ENCODE measurements around the gene LYRM1.

The LYRM1 gene

DNA sequence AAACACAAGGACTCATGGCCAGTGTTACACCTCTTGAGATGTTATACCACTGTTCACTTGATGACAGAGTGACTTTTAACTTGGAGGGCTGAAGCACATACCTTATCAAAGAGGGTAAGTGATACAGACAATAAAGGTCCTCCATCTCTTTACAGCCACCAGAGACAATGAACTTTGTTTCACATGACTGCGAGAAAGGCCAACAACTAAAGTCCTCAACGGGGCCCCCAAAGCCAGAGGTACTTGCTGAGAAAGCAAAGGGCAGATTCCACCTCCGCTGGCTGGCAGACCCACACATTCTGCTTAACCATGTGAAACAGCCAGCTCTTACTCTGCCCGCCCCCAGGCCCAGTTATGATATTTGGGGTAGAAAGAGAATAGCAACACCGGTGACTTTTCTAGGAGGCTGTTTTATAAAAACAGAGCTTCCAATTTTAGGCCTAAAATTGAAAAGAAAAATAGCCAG, 21.9 kb upstream of the LYRM1 start:
- no peak overlapping the region for H3K27ac ChIP-seq
- no peaks in the 10 kb centered on the region for H3K36me3 ChIP-seq (ENCODE audit: insufficient read depth, low read length)
- no peak overlapping the region for H3K9ac ChIP-seq (ENCODE audit: insufficient read length)
- no peaks in the 10 kb centered on the region for H3K9me3 ChIP-seq (ENCODE audit: low read depth, low read length)
- DNase-seq (ENCODE audit: low read depth, low spot score): no peak
- no peak overlapping the region for H3K4me3 ChIP-seq
- TF ChIP-seq EZH2 (IDR thresholded peaks at IDR 0.05) (no peak), POLR2AphosphoS5 (IDR thresholded peaks at IDR 0.05; ENCODE audit: borderline replicate concordance, low read depth, low read length) (no peak), FOXP2 (optimal IDR thresholded peaks at IDR 0.05; ENCODE audit: control extremely low read depth, extremely low read length, insufficient read depth) (no peak)

GRCh38 chr16:20879175-20880040, 21.2 kb upstream of the LYRM1 start:
- Histone ChIP-seq H3K4me3 (no peak overlapping the region), H3K36me3 (ENCODE audit: insufficient read depth, low read length) (no peaks in the 10 kb centered on the region), H3K9me3 (ENCODE audit: low read depth, low read length) (no peaks in the 10 kb centered on the region), H3K27ac (no peak overlapping the region), H3K9ac (ENCODE audit: insufficient read length) (no peak overlapping the region)
- DNase-seq (ENCODE audit: low read depth, low spot score): no peak
- no peak for TF ChIP-seq FOXP2 (optimal IDR thresholded peaks at IDR 0.05; ENCODE audit: control extremely low read depth, extremely low read length, insufficient read depth)
- TF ChIP-seq POLR2AphosphoS5 (IDR thresholded peaks at IDR 0.05; ENCODE audit: borderline replicate concordance, low read depth, low read length): no peak
- TF ChIP-seq EZH2 (IDR thresholded peaks at IDR 0.05): no peak

GRCh38 chr16:20880867-20881502, 19.6 kb upstream of the LYRM1 start:
- TF ChIP-seq POLR2AphosphoS5 (IDR thresholded peaks at IDR 0.05; ENCODE audit: borderline replicate concordance, low read depth, low read length) (no peak), FOXP2 (optimal IDR thresholded peaks at IDR 0.05; ENCODE audit: control extremely low read depth, extremely low read length, insufficient read depth) (no peak), EZH2 (IDR thresholded peaks at IDR 0.05) (no peak)
- Histone ChIP-seq H3K36me3 (ENCODE audit: insufficient read depth, low read length) (no peaks in the 10 kb centered on the region), H3K27ac (no peak overlapping the region), H3K4me3 (no peak overlapping the region), H3K9me3 (ENCODE audit: low read depth, low read length) (no peaks in the 10 kb centered on the region), H3K9ac (ENCODE audit: insufficient read length) (no peak overlapping the region)
- DNase-seq (ENCODE audit: low read depth, low spot score): no peak

DNA sequence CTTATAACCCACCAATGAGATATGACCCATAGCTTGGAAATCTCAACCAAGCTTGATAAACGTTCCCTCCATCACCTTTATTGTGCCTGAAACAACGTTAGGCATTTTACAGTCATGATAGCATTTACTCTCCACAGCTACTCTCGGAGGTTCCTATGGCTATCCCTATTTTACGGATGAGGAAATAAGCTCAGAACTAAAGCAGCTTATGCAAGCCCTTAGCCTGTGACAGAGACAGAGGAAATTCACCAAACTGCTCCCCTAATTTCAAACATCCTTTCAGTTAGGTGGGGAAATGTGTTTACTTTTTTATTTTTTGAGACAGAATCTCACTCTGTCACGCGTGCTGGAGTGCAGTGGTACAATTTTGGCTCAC, 19.1 kb upstream of the LYRM1 start:
- no peaks in the 10 kb centered on the region for H3K9me3 ChIP-seq (ENCODE audit: low read depth, low read length)
- TF ChIP-seq EZH2 (IDR thresholded peaks at IDR 0.05): no peak
- no peak for TF ChIP-seq FOXP2 (optimal IDR thresholded peaks at IDR 0.05; ENCODE audit: control extremely low read depth, extremely low read length, insufficient read depth)
- TF ChIP-seq POLR2AphosphoS5 (IDR thresholded peaks at IDR 0.05; ENCODE audit: borderline replicate concordance, low read depth, low read length): no peak

DNA sequence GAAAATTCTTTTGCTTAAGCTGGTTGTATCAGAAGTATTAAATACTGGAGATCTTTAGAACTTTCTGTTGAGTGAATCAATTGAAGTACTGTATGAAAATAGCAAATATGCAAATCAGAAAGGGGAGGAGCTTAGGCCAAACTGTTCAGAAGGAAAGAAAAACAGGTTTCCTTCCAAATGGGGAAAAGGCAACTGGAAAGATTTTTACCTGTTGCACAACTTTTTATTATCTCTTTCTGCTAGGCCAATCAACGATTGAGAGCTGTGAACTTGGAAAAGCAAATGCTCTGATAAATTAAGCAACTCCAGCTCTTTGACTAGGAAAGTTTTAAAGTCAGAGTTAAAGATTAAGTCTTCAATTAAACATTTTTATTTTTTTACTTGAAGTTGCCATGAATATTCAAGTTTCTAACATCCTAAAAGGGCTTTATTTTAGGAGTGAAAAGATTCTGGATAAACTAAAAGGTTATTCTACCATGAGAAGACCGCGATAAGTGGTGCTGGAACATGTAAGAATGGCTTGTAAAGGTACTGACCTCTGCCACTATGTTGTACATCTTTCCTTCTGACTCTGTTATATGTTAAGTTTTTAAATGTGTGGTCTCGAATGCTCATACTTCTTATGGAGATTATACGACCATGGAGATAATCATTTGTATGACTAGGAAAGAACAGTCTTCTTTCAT, 16.9 kb upstream of the LYRM1 start:
- Histone ChIP-seq H3K36me3 (ENCODE audit: insufficient read depth, low read length) (no peaks in the 10 kb centered on the region), H3K9ac (ENCODE audit: insufficient read length) (no peak overlapping the region), H3K4me3 (no peak overlapping the region), H3K9me3 (ENCODE audit: low read depth, low read length) (no peaks in the 10 kb centered on the region), H3K27ac (no peak overlapping the region)
- no peak for DNase-seq (ENCODE audit: low read depth, low spot score)
- TF ChIP-seq EZH2 (IDR thresholded peaks at IDR 0.05): no peak
- TF ChIP-seq POLR2AphosphoS5 (IDR thresholded peaks at IDR 0.05; ENCODE audit: borderline replicate concordance, low read depth, low read length): no peak
- no peak for TF ChIP-seq FOXP2 (optimal IDR thresholded peaks at IDR 0.05; ENCODE audit: control extremely low read depth, extremely low read length, insufficient read depth)

More for the DNA sequence above, 19.1 kb upstream of the LYRM1 start:
- no peak overlapping the region for H3K4me3 ChIP-seq
- no peak overlapping the region for H3K27ac ChIP-seq
- no peak for DNase-seq (ENCODE audit: low read depth, low spot score)
- no peak overlapping the region for H3K9ac ChIP-seq (ENCODE audit: insufficient read length)
- H3K36me3 ChIP-seq (ENCODE audit: insufficient read depth, low read length): no peaks in the 10 kb centered on the region

- no peaks in the 10 kb centered on the region for H3K36me3 ChIP-seq (ENCODE audit: insufficient read depth, low read length)
- no peak overlapping the region for H3K4me3 ChIP-seq
- no peaks in the 10 kb centered on the region for H3K9me3 ChIP-seq (ENCODE audit: low read depth, low read length)
- no peak for DNase-seq (ENCODE audit: low read depth, low spot score)
- TF ChIP-seq POLR2AphosphoS5 (IDR thresholded peaks at IDR 0.05; ENCODE audit: borderline replicate concordance, low read depth, low read length): no peak
- no peak for TF ChIP-seq EZH2 (IDR thresholded peaks at IDR 0.05)
- no peak for TF ChIP-seq FOXP2 (optimal IDR thresholded peaks at IDR 0.05; ENCODE audit: control extremely low read depth, extremely low read length, insufficient read depth)
- H3K27ac ChIP-seq: no peak overlapping the region
- no peak overlapping the region for H3K9ac ChIP-seq (ENCODE audit: insufficient read length)
Observed at GRCh38 chr16:20884240-20884556, 16.4 kb upstream of the LYRM1 start.

GRCh38 chr16:20886320-20886719, 14.3 kb upstream of the LYRM1 start:
- TF ChIP-seq FOXP2 (optimal IDR thresholded peaks at IDR 0.05; ENCODE audit: control extremely low read depth, extremely low read length, insufficient read depth) (no peak), POLR2AphosphoS5 (IDR thresholded peaks at IDR 0.05; ENCODE audit: borderline replicate concordance, low read depth, low read length) (no peak), EZH2 (IDR thresholded peaks at IDR 0.05) (no peak)
- no peaks in the 10 kb centered on the region for H3K36me3 ChIP-seq (ENCODE audit: insufficient read depth, low read length)
- H3K4me3 ChIP-seq: no peak overlapping the region
- DNase-seq (ENCODE audit: low read depth, low spot score): no peak
- no peak overlapping the region for H3K9ac ChIP-seq (ENCODE audit: insufficient read length)
- H3K27ac ChIP-seq: no peak overlapping the region
- no peaks in the 10 kb centered on the region for H3K9me3 ChIP-seq (ENCODE audit: low read depth, low read length)

GRCh38 chr16:20887207-20887606, 13.4 kb upstream of the LYRM1 start:
- Histone ChIP-seq H3K9ac (ENCODE audit: insufficient read length) (no peak overlapping the region), H3K4me3 (no peak overlapping the region), H3K9me3 (ENCODE audit: low read depth, low read length) (no peaks in the 10 kb centered on the region), H3K27ac (no peak overlapping the region), H3K36me3 (ENCODE audit: insufficient read depth, low read length) (no peaks in the 10 kb centered on the region)
- no peak for DNase-seq (ENCODE audit: low read depth, low spot score)
- no peak for TF ChIP-seq EZH2 (IDR thresholded peaks at IDR 0.05)
- TF ChIP-seq POLR2AphosphoS5 (IDR thresholded peaks at IDR 0.05; ENCODE audit: borderline replicate concordance, low read depth, low read length): no peak
- no peak for TF ChIP-seq FOXP2 (optimal IDR thresholded peaks at IDR 0.05; ENCODE audit: control extremely low read depth, extremely low read length, insufficient read depth)
